ENCODE measurements around the gene ROBO1. TPM values are rescaled to one million over a fixed set of nuclear protein-coding genes. Genes with fewer than 3 reads are reported as not detected.

Gene ROBO1
- total and polyA plus RNA-seq, 2 of the 13 experiments (the other 11 are each of a cell fraction or from before 2014, with no cell fraction given), result 52.2 to 71.0 TPM

- intact Hi-C loops (cut with micrococcal nuclease; ENCODE audit: unreplicated experiment), result no loop called here
- POLR2A ChIA-PET, result no interaction called here
- H2AFZ ChIP-seq (ENCODE audit: low read length), result no peak overlapping the region
- FAIRE-seq (no peak), DNase-seq (ENCODE audit: low spot score) (no peak), ATAC-seq (no peak)
- no peak overlapping the region for H3K9ac ChIP-seq (ENCODE audit: insufficient read depth, low read depth, low read length)
- H3K79me2 ChIP-seq (ENCODE audit: insufficient read depth, low read length), result peaks cover 91% of the 10 kb centered on the region
- BruUV-seq (replicated peaks), result no TSS peak
- TF ChIP-seq, protein P1, sequence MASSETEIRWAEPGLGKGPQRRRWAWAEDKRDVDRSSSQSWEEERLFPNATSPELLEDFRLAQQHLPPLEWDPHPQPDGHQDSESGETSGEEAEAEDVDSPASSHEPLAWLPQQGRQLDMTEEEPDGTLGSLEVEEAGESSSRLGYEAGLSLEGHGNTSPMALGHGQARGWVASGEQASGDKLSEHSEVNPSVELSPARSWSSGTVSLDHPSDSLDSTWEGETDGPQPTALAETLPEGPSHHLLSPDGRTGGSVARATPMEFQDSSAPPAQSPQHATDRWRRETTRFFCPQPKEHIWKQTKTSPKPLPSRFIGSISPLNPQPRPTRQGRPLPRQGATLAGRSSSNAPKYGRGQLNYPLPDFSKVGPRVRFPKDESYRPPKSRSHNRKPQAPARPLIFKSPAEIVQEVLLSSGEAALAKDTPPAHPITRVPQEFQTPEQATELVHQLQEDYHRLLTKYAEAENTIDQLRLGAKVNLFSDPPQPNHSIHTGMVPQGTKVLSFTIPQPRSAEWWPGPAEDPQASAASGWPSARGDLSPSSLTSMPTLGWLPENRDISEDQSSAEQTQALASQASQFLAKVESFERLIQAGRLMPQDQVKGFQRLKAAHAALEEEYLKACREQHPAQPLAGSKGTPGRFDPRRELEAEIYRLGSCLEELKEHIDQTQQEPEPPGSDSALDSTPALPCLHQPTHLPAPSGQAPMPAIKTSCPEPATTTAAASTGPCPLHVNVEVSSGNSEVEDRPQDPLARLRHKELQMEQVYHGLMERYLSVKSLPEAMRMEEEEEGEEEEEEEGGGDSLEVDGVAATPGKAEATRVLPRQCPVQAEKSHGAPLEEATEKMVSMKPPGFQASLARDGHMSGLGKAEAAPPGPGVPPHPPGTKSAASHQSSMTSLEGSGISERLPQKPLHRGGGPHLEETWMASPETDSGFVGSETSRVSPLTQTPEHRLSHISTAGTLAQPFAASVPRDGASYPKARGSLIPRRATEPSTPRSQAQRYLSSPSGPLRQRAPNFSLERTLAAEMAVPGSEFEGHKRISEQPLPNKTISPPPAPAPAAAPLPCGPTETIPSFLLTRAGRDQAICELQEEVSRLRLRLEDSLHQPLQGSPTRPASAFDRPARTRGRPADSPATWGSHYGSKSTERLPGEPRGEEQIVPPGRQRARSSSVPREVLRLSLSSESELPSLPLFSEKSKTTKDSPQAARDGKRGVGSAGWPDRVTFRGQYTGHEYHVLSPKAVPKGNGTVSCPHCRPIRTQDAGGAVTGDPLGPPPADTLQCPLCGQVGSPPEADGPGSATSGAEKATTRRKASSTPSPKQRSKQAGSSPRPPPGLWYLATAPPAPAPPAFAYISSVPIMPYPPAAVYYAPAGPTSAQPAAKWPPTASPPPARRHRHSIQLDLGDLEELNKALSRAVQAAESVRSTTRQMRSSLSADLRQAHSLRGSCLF (CRISPR knock-in tag; IDR thresholded peaks at IDR 0.05; ENCODE audit: borderline replicate concordance), result no peak
- TF ChIP-seq PITX1 (CRISPR knock-in tag; IDR thresholded peaks at IDR 0.05), result no peak
- TF ChIP-seq ISL2 (CRISPR knock-in tag; IDR thresholded peaks at IDR 0.05), result no peak
- TF ChIP-seq ZNF781 (CRISPR knock-in tag; IDR thresholded peaks at IDR 0.05; ENCODE audit: borderline replicate concordance, not compliant biosample characterization), result no peak
- TF ChIP-seq HDAC1 (CRISPR knock-in tag; IDR thresholded peaks at IDR 0.05), result no peak
- no peak for TF ChIP-seq ZBTB21 (CRISPR knock-in tag; IDR thresholded peaks at IDR 0.05)
- TF ChIP-seq TGIF2 (CRISPR knock-in tag; IDR thresholded peaks at IDR 0.05), result no peak
- H3K4me1 ChIP-seq (ENCODE audit: insufficient read depth, low read length), result peaks cover 54% of the 10 kb centered on the region
- H3K9me3 ChIP-seq (ENCODE audit: low read length), result no peaks in the 10 kb centered on the region
- no peak overlapping the region for H3K4me3 ChIP-seq (replicated peaks in 1 of 3; ENCODE audit: insufficient read depth in 1 of 3, low read depth in 2 of 3, low read length in 3 of 3)
- no peaks in the 10 kb centered on the region for H3K27me3 ChIP-seq (ENCODE audit: control insufficient read depth in 1 of 2, insufficient read depth in 2 of 2, low read length in 2 of 2)
- H3K4me2 ChIP-seq (ENCODE audit: low read depth, low read length), result no peak overlapping the region
- peaks cover 0 to 2% of the 10 kb centered on the region in 2 experiments; a peak in 2 of 5 replicates for H3K36me3 ChIP-seq (replicated peaks in 1 of 2; ENCODE audit: control insufficient read depth in 1 of 2, insufficient read depth in 2 of 2, low read length in 2 of 2)
- in situ Hi-C loops (cut with HindIII; ENCODE audit: extremely low pct_ligation_motif_present, low pct_unique_long_range_greater_than_20kb), result no loop called here
- H4K20me1 ChIP-seq (ENCODE audit: insufficient read depth, low read length), result peaks cover 24% of the 10 kb centered on the region
- WGBS (ENCODE audit: low lambda C conversion rate), result 95% methylated on average over 1 of the region's 1 CpG
- no peak overlapping the region for H3K27ac ChIP-seq (ENCODE audit: extremely low read length, insufficient read depth, low read length)
- CTCF ChIA-PET (ENCODE audit: low intra/inter-chr PET ratio, low total read pairs), result no interaction called here
Observed at GRCh38 chr3:79003994-79004393, 763.8 kb downstream of the ROBO1 start.
